HG03159 (cell line): ENCODE results near the gene CFAP58.

Experiments
- ATAC-seq: cut with Tn5 transposase; IDR thresholded peaks from one replicate; pipeline ENCODE4 v1.9.1; 2021; ENCODE audit warnings: mild to moderate bottlenecking, moderate library complexity; ENCODE audit not compliant: unreplicated experiment

CFAP58 gene

DNA sequence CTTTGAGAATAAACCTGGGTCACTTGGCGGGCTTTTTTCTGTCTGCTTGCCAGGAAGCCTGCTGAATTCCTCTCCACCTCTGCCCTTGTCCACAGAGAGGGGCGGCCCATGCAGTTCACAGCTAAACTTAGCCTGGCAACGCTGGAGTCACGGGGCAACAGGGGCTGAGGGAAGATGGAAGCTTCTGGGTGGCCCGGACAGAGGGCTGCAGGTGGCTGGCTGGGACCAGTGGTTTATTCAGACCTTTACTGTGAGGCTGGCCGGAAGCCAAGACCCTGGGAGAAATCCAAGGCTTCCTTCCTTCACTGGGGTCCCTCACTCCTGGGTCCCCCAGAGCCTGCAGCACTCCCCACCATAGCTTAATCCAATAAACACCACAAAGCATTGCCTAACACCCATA lies 32.4 kb upstream of the CFAP58 start:
- no peak for ATAC-seq

- no peak for ATAC-seq
Observed at GRCh38 chr10:104321725-104322415, 31.8 kb upstream of the CFAP58 start.

DNA sequence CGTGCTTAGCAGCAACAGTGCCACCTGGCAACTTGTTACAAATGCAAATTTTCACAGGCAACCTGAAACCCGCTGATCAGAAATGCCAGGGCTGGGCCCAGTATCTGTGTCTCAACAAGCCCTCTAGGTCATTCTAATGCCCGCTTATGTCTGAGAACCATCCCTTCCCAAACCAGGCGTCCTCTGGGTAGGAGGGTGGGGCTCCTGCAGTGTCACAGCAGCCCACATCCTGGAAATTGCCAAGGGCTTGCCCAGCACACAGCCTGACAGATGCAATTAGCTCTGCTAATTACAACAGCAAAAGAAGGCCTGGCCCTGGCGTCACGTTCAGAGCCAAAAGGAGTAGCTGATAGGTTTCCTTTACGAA lies 31.2 kb upstream of the CFAP58 start:
- ATAC-seq: no peak

GRCh38 chr10:104323085-104323484 lies 30.5 kb upstream of the CFAP58 start:
- no peak for ATAC-seq

DNA sequence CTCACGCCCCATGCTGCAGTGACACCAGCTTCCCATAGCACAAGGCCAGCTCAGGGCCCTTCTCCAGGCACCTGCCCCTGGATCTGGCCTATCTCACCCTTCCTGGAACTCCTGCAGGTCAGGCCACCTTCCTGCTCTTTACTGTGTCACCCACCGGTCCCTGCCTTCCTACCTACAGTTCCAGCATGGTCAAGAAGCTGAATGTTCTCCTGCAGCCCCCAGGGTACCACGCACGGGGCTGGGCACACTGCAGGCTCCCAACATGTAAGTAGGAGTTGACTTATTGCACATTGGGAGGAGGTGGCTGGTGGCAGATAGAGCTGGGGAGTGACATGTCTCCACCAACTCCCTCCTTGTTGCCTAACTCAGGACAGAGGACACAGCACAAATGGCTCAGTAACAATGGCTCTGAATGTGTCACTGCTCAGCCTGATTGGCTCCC lies 29.9 kb upstream of the CFAP58 start:
- no peak for ATAC-seq

DNA sequence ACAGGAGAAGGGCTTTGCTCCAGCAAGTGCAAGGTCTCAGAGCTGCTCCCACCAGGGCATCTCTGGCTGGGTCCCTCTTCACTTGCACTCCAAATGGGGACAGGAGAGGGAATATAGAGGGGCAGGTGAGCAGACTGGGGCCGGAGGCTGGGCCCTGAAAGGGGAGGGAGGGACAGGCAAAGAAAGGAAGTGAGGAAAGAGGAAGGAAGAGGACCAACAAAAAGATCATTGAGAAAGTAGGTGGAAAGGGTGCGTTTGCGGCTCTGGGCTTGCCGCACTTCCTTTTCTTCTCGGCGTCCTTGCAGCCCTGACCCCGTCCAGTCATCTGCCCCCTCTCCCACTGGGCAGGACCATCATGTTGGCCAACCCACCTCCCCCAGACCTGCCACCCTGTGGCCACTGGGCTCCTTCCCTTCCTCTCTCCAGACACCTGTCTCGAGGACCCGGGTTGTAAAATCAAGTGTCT lies 29.4 kb upstream of the CFAP58 start:
- no peak for ATAC-seq

GRCh38 chr10:104324931-104325330 lies 28.7 kb upstream of the CFAP58 start:
- ATAC-seq: no peak

- ATAC-seq: no peak
Observed at GRCh38 chr10:104325436-104326435, 27.9 kb upstream of the CFAP58 start.

DNA sequence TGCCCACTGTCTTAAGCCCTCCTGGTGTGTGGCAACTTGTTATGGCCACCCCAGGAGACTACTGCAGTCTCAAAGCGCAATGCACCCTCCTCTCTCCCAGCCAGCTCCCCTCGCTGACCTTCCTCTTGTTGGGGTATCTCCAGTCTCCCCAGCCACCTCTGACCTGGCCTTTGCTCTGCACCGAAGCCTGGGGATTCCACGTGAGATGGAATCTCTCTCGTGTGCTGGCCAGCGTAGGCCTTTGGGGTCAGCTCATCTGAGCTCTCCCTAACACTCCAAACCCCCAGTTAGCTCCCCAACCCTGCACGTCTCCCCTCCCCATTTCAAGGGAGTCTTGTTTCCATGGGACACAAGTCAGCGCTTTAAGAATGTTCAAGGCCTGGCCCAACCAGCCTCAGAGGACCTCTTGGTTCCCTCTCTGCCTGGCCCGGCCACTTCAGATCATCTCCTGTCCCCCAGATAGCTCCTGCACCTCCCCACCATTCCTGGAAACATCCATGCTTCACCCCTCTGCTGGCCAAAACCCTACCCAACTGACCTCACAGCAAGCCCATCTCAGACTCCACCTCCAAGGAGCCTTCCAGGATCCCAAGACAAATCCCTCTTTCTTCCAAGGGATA lies 26.5 kb upstream of the CFAP58 start:
- ATAC-seq: no peak

GRCh38 chr10:104327745-104328645 lies 25.6 kb upstream of the CFAP58 start:
- no peak for ATAC-seq

GRCh38 chr10:104328646-104328895 lies 25.1 kb upstream of the CFAP58 start:
- ATAC-seq: peak; percentile 16

- peak; percentile 55 for ATAC-seq
Observed at GRCh38 chr10:104328896-104329710, 24.5 kb upstream of the CFAP58 start.

GRCh38 chr10:104329735-104330134 lies 23.9 kb upstream of the CFAP58 start:
- ATAC-seq: no peak

- no peak for ATAC-seq
Observed at GRCh38 chr10:104330168-104331110, 23.2 kb upstream of the CFAP58 start.

GRCh38 chr10:104331208-104331838 lies 22.3 kb upstream of the CFAP58 start:
- no peak for ATAC-seq

DNA sequence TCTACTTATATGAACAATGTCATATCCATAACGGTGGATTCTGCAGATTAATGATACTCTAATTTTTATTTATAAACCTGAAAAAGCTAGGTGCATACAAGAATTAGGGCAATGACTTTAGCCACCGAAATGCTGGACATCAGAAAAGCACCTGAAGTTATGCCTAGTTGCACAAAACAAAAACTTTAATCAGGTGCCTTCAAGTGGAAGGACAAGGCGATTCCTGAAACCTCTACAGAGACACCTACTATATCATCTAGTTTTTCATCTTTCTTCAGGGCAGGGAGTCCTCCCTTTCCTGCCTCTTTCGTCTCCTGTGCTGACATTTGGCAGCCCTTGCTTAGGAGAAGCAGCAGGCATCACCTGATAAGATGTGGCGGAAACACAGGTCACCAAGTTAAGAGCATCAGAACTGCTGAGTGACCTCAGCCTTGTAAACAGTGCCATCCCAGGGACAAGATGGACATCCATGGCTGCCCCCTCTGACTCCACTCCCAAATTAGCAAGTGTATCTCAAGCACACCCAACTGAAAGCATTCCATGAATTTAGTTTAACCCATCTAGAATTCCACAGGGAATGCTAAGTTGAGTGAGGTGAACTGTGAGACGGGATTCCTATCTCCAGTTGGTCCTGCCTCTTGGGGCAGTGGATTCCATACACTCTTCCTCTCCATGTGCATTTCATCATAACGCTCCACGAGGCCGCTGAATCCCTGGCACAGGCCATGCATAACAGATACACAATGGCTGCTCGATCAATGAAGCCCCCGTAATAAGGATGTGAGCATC lies 21.2 kb upstream of the CFAP58 start:
- no peak for ATAC-seq

- no peak for ATAC-seq
Observed at GRCh38 chr10:104333032-104333727, 20.5 kb upstream of the CFAP58 start.
